Right lung (tissue), 5 donors: Measurements from ENCODE around the gene L3MBTL1. TPM values are rescaled to one million over a fixed set of nuclear protein-coding genes. Genes with fewer than 3 reads are reported as not detected.
A peak's percentile ranks its signal among the peaks of the same experiment; 100 is the strongest.

Experiments
- DNase-seq, 2 donors: peaks; one replicate each; pipeline ENCODE4 v3.0.0-alpha.2; 2013
- polyA plus RNA-seq, 5 donors: library from polyadenylated mRNA; unstranded; fragments of 120-200 nt; gene quantifications; one replicate each; pipeline versions ENCODE4 v1.2.1 to v1.2.3, GENCODE V29; 2013; ENCODE audit warnings: inconsistent platforms in 1 of 5, low replicate concordance in 1 of 5; ENCODE audit not compliant: insufficient read length in 5 of 5, insufficient read depth in 1 of 5

L3MBTL1 gene
- polyA plus RNA-seq, 5 donors: 12.6 to 23.2 (median 16.7) TPM

- peak; percentile 46 to 48 for DNase-seq
Measured at GRCh38 chr20:43558412-43559146, 51.1 kb downstream of the L3MBTL1 start, which contains the start of gene SGK2. Gene SGK2, plus strand, starts transcription at chr20:43559027. Its CDS starts 7,469 bp downstream, at chr20:43566496.

GRCh38 chr20:43559147-43559987 lies 51.9 kb downstream of the L3MBTL1 start:
- no peak for DNase-seq

GRCh38 chr20:43560974-43561373 lies 53.5 kb downstream of the L3MBTL1 start:
- DNase-seq: no peak

- no peak for DNase-seq
Measured at GRCh38 chr20:43563429-43563828, 55.9 kb downstream of the L3MBTL1 start.

- DNase-seq: no peak
Measured at GRCh38 chr20:43563991-43564390, 56.5 kb downstream of the L3MBTL1 start.

- no peak for DNase-seq
Measured at GRCh38 chr20:43564455-43564854, 57.0 kb downstream of the L3MBTL1 start.

- DNase-seq: no peak
Measured at GRCh38 chr20:43564993-43565757, 57.7 kb downstream of the L3MBTL1 start.

- DNase-seq: no peak
Measured at GRCh38 chr20:43565758-43566104, 58.2 kb downstream of the L3MBTL1 start.

- DNase-seq: no peak
Measured at GRCh38 chr20:43567477-43567876, 60.0 kb downstream of the L3MBTL1 start.

GRCh38 chr20:43568706-43569105 lies 61.2 kb downstream of the L3MBTL1 start:
- no peak for DNase-seq

- DNase-seq: no peak
Measured at GRCh38 chr20:43569282-43569681, 61.8 kb downstream of the L3MBTL1 start.

GRCh38 chr20:43570496-43570895 lies 63.0 kb downstream of the L3MBTL1 start:
- no peak for DNase-seq

GRCh38 chr20:43571310-43571709 lies 63.8 kb downstream of the L3MBTL1 start:
- DNase-seq: no peak

GRCh38 chr20:43571771-43572170 lies 64.3 kb downstream of the L3MBTL1 start:
- DNase-seq: no peak

- no peak for DNase-seq
Measured at GRCh38 chr20:43572891-43573290, 65.4 kb downstream of the L3MBTL1 start.

- no peak for DNase-seq
Measured at GRCh38 chr20:43576108-43576507, 68.6 kb downstream of the L3MBTL1 start.

GRCh38 chr20:43579861-43580793 lies 72.6 kb downstream of the L3MBTL1 start:
- DNase-seq: no peak

- no peak for DNase-seq
Measured at GRCh38 chr20:43583133-43583864, 75.8 kb downstream of the L3MBTL1 start.

- peak; percentile 67 to 79 for DNase-seq
Measured at GRCh38 chr20:43583982-43584432, 76.5 kb downstream of the L3MBTL1 start.

- peak; percentile 54 to 62 for DNase-seq
Measured at GRCh38 chr20:43584448-43585136, 77.1 kb downstream of the L3MBTL1 start.
